ENCODE measurements around the gene ANKS3.

DNA sequence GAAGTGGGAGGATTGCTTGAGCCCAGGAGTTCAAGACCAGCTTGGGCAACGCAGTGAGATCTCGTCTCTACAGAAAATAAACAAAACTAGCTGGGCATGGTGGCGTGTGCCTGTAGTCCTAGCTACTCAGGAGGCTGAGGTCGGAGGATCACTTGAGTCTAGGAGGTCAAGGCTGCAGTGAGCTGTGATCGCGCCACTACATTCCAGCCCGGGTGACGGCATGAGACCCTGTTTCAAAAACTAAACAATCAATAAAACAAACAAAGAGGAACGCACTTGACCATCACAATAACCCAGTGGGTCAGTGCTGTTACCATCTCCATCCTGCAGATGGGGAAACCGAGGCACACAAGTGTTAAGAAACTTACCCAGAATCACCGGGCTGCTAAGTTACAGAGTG, 19.2 kb upstream of the ANKS3 start:
- TF ChIP-seq SREBF2 (IDR thresholded peaks at IDR 0.05) (no peak), POLR2A (IDR thresholded peaks at IDR 0.05; ENCODE audit: low read length) (no peak), PHF8 (IDR thresholded peaks at IDR 0.05; ENCODE audit: borderline replicate concordance, low read depth) (no peak), NFE2L2 (conservative IDR thresholded peaks at IDR 0.05; ENCODE audit: low read length) (no peak), BHLHE40 (IDR thresholded peaks at IDR 0.05; ENCODE audit: low read depth, low read length) (no peak), TFCP2L1 (CRISPR knock-in tag; IDR thresholded peaks at IDR 0.05) (no peak), CBX8 (IDR thresholded peaks at IDR 0.05) (no peak), NPAS2 (CRISPR knock-in tag; IDR thresholded peaks at IDR 0.05; ENCODE audit: borderline replicate concordance) (no peak), ZFP36 (IDR thresholded peaks at IDR 0.05; ENCODE audit: borderline replicate concordance, partially characterized antibody) (no peak), MAFK (IDR thresholded peaks at IDR 0.05; ENCODE audit: partially characterized antibody) (no peak)
- TF ChIP-seq, protein P1, sequence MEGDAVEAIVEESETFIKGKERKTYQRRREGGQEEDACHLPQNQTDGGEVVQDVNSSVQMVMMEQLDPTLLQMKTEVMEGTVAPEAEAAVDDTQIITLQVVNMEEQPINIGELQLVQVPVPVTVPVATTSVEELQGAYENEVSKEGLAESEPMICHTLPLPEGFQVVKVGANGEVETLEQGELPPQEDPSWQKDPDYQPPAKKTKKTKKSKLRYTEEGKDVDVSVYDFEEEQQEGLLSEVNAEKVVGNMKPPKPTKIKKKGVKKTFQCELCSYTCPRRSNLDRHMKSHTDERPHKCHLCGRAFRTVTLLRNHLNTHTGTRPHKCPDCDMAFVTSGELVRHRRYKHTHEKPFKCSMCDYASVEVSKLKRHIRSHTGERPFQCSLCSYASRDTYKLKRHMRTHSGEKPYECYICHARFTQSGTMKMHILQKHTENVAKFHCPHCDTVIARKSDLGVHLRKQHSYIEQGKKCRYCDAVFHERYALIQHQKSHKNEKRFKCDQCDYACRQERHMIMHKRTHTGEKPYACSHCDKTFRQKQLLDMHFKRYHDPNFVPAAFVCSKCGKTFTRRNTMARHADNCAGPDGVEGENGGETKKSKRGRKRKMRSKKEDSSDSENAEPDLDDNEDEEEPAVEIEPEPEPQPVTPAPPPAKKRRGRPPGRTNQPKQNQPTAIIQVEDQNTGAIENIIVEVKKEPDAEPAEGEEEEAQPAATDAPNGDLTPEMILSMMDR (IDR thresholded peaks at IDR 0.05): no peak
- TF ChIP-seq, protein P2, sequence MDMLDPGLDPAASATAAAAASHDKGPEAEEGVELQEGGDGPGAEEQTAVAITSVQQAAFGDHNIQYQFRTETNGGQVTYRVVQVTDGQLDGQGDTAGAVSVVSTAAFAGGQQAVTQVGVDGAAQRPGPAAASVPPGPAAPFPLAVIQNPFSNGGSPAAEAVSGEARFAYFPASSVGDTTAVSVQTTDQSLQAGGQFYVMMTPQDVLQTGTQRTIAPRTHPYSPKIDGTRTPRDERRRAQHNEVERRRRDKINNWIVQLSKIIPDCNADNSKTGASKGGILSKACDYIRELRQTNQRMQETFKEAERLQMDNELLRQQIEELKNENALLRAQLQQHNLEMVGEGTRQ (IDR thresholded peaks at IDR 0.05): no peak
- TF ChIP-seq, protein P3, sequence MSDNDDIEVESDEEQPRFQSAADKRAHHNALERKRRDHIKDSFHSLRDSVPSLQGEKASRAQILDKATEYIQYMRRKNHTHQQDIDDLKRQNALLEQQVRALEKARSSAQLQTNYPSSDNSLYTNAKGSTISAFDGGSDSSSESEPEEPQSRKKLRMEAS (IDR thresholded peaks at IDR 0.05): no peak
- TF ChIP-seq, protein P4, sequence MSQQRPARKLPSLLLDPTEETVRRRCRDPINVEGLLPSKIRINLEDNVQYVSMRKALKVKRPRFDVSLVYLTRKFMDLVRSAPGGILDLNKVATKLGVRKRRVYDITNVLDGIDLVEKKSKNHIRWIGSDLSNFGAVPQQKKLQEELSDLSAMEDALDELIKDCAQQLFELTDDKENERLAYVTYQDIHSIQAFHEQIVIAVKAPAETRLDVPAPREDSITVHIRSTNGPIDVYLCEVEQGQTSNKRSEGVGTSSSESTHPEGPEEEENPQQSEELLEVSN (IDR thresholded peaks at IDR 0.05; ENCODE audit: borderline replicate concordance, low read depth): no peak

Data from A549 (cell line).